HCT116 (cell line): ENCODE data around the gene HOXC12. TPM values are rescaled to one million over a fixed set of nuclear protein-coding genes. Genes with fewer than 3 reads are reported as not detected.

ENCODE experiments used
- ATAC-seq: fragments of 200-7000 bp; cut with Tn5 transposase; 2 replicates; pipeline ENCODE4 v1.9.1; 2020; ENCODE audit warnings: mild to moderate bottlenecking, moderate library complexity
- BruUV-seq: library from RNA; stranded (reverse); fragments of 400-500 nt; replicated peaks from 2 replicates; lab custom pipeline; 2021; lab: Mats Ljungman, UMichigan
- CTCF ChIA-PET: fragments of 300-600 bp; sonication (Branson Sonifier 250); formaldehyde crosslinking; loops from one replicate; lab custom pipeline; 2021; ENCODE audit warnings: antibody characterized with exemption; lab: Charles Lee
- POLR2A ChIA-PET: fragments of 300-600, 350-600 bp; sonication (Branson Sonifier 250); formaldehyde crosslinking; loops from one replicate; lab custom pipeline; 2021; ENCODE audit warnings: antibody characterized with exemption; lab: Charles Lee
- RAD21 ChIA-PET, 2 experiments: fragments of 300-600 bp; sonication (Branson Sonifier 250); formaldehyde crosslinking; loops; one replicate each; lab custom pipeline; 2023; ENCODE audit warnings: low total read pairs in 2 of 2; ENCODE audit not compliant: uncharacterized antibody in 2 of 2, unreplicated experiment in 2 of 2, low non-redundant PET in 1 of 2; lab: Charles Lee
- DNase-seq: peaks from one replicate; pipeline ENCODE4 v3.0.0-alpha.2; 2010; ENCODE audit warnings: low read depth, low spot score
- H2AFZ ChIP-seq: fragments of 200-600 bp; shearing (Covaris generic), sonication (generic); 2 replicates; pipeline ENCODE4 v1.6.1; 2017; ENCODE audit warnings: low read depth, mixed run types, mixed read lengths, antibody characterized with exemption, low read length; ENCODE audit not compliant: poor library complexity, severe bottlenecking
- H3K27ac ChIP-seq: 2 replicates; pipeline ENCODE4 v1.5.1; 2012; ENCODE audit warnings: low read depth, low read length
- H3K27me3 ChIP-seq: fragments of 200-600 bp; sonication (generic); 2 replicates; pipeline ENCODE4 v1.6.1; 2016; ENCODE audit warnings: mixed run types, low read length, mixed read lengths; ENCODE audit not compliant: insufficient read depth
- H3K36me3 ChIP-seq, 2 experiments: fragments of 200-500 bp in 1 of 2; fragments of 200-600 bp in 1 of 2; sonication (Bioruptor generic) in 1 of 2; sonication (generic) in 1 of 2; 2 replicates each; pipeline versions ENCODE4 v1.5.1 to v1.6.1; 2014 to 2016; ENCODE audit warnings: low read length in 2 of 2, inconsistent platforms in 1 of 2, mixed read lengths in 1 of 2, mixed run types in 1 of 2; ENCODE audit not compliant: insufficient read depth in 2 of 2, control insufficient read depth in 1 of 2
- H3K4me1 ChIP-seq, 2 experiments: fragments of 200-600 bp in 1 of 2; sonication (generic) in 1 of 2; 2 replicates each; pipeline versions ENCODE4 v1.5.1 to v1.6.1; 2012 to 2017; ENCODE audit warnings: low read length in 2 of 2, inconsistent platforms in 1 of 2, mild to moderate bottlenecking in 1 of 2, mixed read lengths in 1 of 2, mixed run types in 1 of 2, moderate library complexity in 1 of 2; ENCODE audit not compliant: insufficient read depth in 2 of 2, control insufficient read depth in 1 of 2
- H3K4me2 ChIP-seq: fragments of 200-600 bp; sonication (generic); 2 replicates; pipeline ENCODE4 v1.6.1; 2017; ENCODE audit warnings: mixed run types, low read length, mixed read lengths
- H3K4me3 ChIP-seq, 2 experiments: fragments of 200-600 bp in 1 of 2; sonication (generic) in 1 of 2; replicated peaks in 1 of 2; 2 replicates each; pipeline ENCODE4 v1.5.1; 2011 to 2016; ENCODE audit warnings: low read length in 2 of 2, control low read depth in 1 of 2, low read depth in 1 of 2, mild to moderate bottlenecking in 1 of 2, mixed read lengths in 1 of 2, mixed run types in 1 of 2
- H3K79me2 ChIP-seq: fragments of 200-600 bp; sonication (generic); 2 replicates; pipeline ENCODE4 v1.6.1; 2017; ENCODE audit warnings: mild to moderate bottlenecking, mixed run types, low read length, moderate library complexity, mixed read lengths; ENCODE audit not compliant: insufficient read depth
- H3K9ac ChIP-seq: fragments of 200-600 bp; sonication (generic); 2 replicates; pipeline ENCODE4 v1.6.1; 2016; ENCODE audit warnings: low read length, mixed read lengths
- H3K9me2 ChIP-seq: fragments of 200-600 bp; sonication (generic), shearing (Covaris generic); 2 replicates; pipeline ENCODE4 v1.6.1; 2017; ENCODE audit warnings: mixed run types, mild to moderate bottlenecking, moderate library complexity; ENCODE audit not compliant: insufficient read depth
- H3K9me3 ChIP-seq, 2 experiments: fragments of 200-500 bp in 1 of 2; fragments of 200-600 bp in 1 of 2; sonication (Bioruptor generic) in 1 of 2; sonication (generic) in 1 of 2; 2 replicates each; pipeline ENCODE4 v1.6.1; 2014 to 2017; ENCODE audit warnings: low read length in 2 of 2, mixed read lengths in 2 of 2, inconsistent platforms in 1 of 2, low read depth in 1 of 2, mild to moderate bottlenecking in 1 of 2, mixed run types in 1 of 2, moderate library complexity in 1 of 2; ENCODE audit not compliant: control insufficient read depth in 1 of 2, insufficient read depth in 1 of 2
- H4K20me1 ChIP-seq: fragments of 200-600 bp; sonication (generic), shearing (Covaris generic); 2 replicates; pipeline ENCODE4 v1.6.1; 2017; ENCODE audit warnings: mixed run types, mild to moderate bottlenecking, moderate library complexity; ENCODE audit not compliant: insufficient read depth
- CBX3 ChIP-seq: IDR thresholded peaks from 2 replicates; pipeline ENCODE4 v1.6.1; 2012; ENCODE audit warnings: low read depth
- CEBPB ChIP-seq: IDR thresholded peaks from 2 replicates; pipeline ENCODE4 v1.6.1; 2012; ENCODE audit warnings: low read depth
- ELF1 ChIP-seq: IDR thresholded peaks from 2 replicates; pipeline ENCODE4 v1.6.1; 2012; ENCODE audit warnings: low read depth, borderline replicate concordance
- EZH2 ChIP-seq: fragments of 200-600 bp; sonication (generic); IDR thresholded peaks from 2 replicates; pipeline ENCODE4 v1.6.1; 2017; ENCODE audit warnings: antibody characterized with exemption, mixed run types
- EZH2phosphoT487 ChIP-seq: fragments of 200-600 bp; IDR thresholded peaks from 2 replicates; pipeline ENCODE4 v1.6.1; 2018; ENCODE audit warnings: antibody characterized with exemption, borderline replicate concordance
- FOSL1 ChIP-seq: IDR thresholded peaks from 2 replicates; pipeline ENCODE4 v1.6.1; 2012; ENCODE audit warnings: low read depth
- JUND ChIP-seq: IDR thresholded peaks from 2 replicates; pipeline ENCODE4 v1.6.1; 2012
- POLR2A ChIP-seq: IDR thresholded peaks from 2 replicates; pipeline ENCODE4 v1.7.0; 2011; ENCODE audit warnings: borderline replicate concordance; ENCODE audit not compliant: insufficient read depth, insufficient read length; ENCODE audit errors: extremely low read depth
- POLR2AphosphoS5 ChIP-seq: IDR thresholded peaks from 2 replicates; pipeline ENCODE4 v1.6.1; 2011; ENCODE audit warnings: mild to moderate bottlenecking, low read depth, low read length, moderate library complexity
- RAD21 ChIP-seq: IDR thresholded peaks from 2 replicates; pipeline ENCODE4 v1.6.1; 2012; ENCODE audit warnings: low read depth, mild to moderate bottlenecking
- SP1 ChIP-seq: IDR thresholded peaks from 2 replicates; pipeline ENCODE4 v1.6.1; 2012; ENCODE audit warnings: low read depth
- TCF7L2 ChIP-seq: IDR thresholded peaks from 2 replicates; pipeline ENCODE4 v1.7.0; 2011; ENCODE audit warnings: borderline replicate concordance, inconsistent platforms; ENCODE audit not compliant: insufficient read depth, insufficient read length; ENCODE audit errors: extremely low read depth
- YY1 ChIP-seq: IDR thresholded peaks from 2 replicates; pipeline ENCODE4 v1.6.1; 2011; ENCODE audit warnings: low read length, low read depth, moderate library complexity, mild to moderate bottlenecking; ENCODE audit not compliant: insufficient replicate concordance; ENCODE audit errors: extremely low read depth
- ZFX ChIP-seq: fragments of 450-650 bp; IDR thresholded peaks from 2 replicates; pipeline ENCODE4 v1.6.1; 2017
- ZNF274 ChIP-seq: fragments of 200-500 bp; sonication (Bioruptor generic); IDR thresholded peaks from 2 replicates; pipeline ENCODE4 v1.6.1; 2014; ENCODE audit warnings: mild to moderate bottlenecking, low read depth, low read length, inconsistent platforms
- intact Hi-C: fragments of 100-400 bp; cut with micrococcal nuclease; formaldehyde crosslinking; loops from 2 replicates; pipeline ENCODE4 v1.10.0; 2022
- total RNA-seq: library from RNA; stranded (reverse); gene quantifications from one replicate; pipeline ENCODE4 v1.2.1, GENCODE V29; 2021; ENCODE audit not compliant: unreplicated experiment
- TF ChIP-seq, protein P1 (sequence below): IDR thresholded peaks from 2 replicates; pipeline ENCODE4 v1.6.1; 2012
- TF ChIP-seq, protein P2 (sequence below), 3 experiments: fragments of 200-600 bp in 1 of 3; sonication (generic) in 1 of 3; IDR thresholded peaks in 2 of 3; conservative IDR thresholded peaks in 1 of 3; 2 replicates each; pipeline ENCODE4 v1.5.1; 2012 to 2017; ENCODE audit warnings: low read depth in 2 of 3, low read length in 2 of 3, antibody characterized with exemption in 1 of 3, borderline replicate concordance in 1 of 3, control low read depth in 1 of 3, mild to moderate bottlenecking in 1 of 3, mixed read lengths in 1 of 3, mixed run types in 1 of 3, moderate library complexity in 1 of 3; ENCODE audit not compliant: insufficient read depth in 1 of 3
- TF ChIP-seq, protein P3 (sequence below): IDR thresholded peaks from 2 replicates; pipeline ENCODE4 v1.6.1; 2011; ENCODE audit warnings: mild to moderate bottlenecking, low read length, moderate library complexity; ENCODE audit not compliant: insufficient replicate concordance; ENCODE audit errors: extremely low read depth
- TF ChIP-seq, protein P4 (sequence below): IDR thresholded peaks from 2 replicates; pipeline ENCODE4 v1.6.1; 2012
- TF ChIP-seq, protein P5 (sequence below): IDR thresholded peaks from 2 replicates; pipeline ENCODE4 v1.6.1; 2012; ENCODE audit warnings: low read depth

Gene HOXC12
- total RNA-seq, 1 experiment from 2014 or later: not detected

DNA sequence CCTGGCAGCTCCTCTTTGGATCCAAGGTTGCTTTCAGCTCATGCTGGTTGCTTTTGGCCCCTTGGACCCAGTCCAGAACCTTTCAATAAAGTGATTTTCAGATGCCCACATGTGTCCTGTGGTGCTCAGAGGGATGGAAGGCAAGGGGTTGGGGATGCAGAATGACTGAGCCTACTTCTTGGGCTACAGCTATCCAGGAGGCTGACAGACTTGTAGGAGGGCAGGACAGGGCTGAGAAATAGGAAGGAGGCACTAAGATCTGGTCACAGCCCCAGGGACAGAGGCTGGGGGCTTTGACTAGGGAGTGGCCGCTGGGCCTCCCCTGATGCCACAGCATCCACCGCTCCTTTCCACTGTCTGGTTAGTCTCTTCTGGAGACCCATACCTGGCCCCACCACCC, 17.0 kb downstream of the HOXC12 start:
- Histone ChIP-seq H3K79me2 (no peaks in the 10 kb centered on the region), H3K9me2 (no peaks in the 10 kb centered on the region), H3K27me3 (peaks cover 4% of the 10 kb centered on the region; the same call in 1 of the 2 replicates), H3K27ac (no peak overlapping the region), H3K9me3 (no peaks in the 10 kb centered on the region), H3K9ac (no peak overlapping the region), H3K4me3 (no peak overlapping the region), H2AFZ (no peak overlapping the region), H4K20me1 (no peaks in the 10 kb centered on the region), H3K4me1 (peaks cover 0 to 14% of the 10 kb centered on the region in 2 experiments; a peak in 2 of 4 replicates), H3K4me2 (no peak overlapping the region), H3K36me3 (no peaks in the 10 kb centered on the region)
- CTCF ChIA-PET: no interaction called here
- POLR2A ChIA-PET: no interaction called here
- RAD21 ChIA-PET: no interaction called here
- ATAC-seq (no peak), DNase-seq (no peak)
- no TSS peak for BruUV-seq
- TF ChIP-seq, protein P1, sequence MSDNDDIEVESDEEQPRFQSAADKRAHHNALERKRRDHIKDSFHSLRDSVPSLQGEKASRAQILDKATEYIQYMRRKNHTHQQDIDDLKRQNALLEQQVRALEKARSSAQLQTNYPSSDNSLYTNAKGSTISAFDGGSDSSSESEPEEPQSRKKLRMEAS: no peak
- TF ChIP-seq POLR2A: no peak
- TF ChIP-seq POLR2AphosphoS5: no peak
- TF ChIP-seq EZH2phosphoT487: no peak
- no peak for TF ChIP-seq FOSL1
- TF ChIP-seq, protein P2, sequence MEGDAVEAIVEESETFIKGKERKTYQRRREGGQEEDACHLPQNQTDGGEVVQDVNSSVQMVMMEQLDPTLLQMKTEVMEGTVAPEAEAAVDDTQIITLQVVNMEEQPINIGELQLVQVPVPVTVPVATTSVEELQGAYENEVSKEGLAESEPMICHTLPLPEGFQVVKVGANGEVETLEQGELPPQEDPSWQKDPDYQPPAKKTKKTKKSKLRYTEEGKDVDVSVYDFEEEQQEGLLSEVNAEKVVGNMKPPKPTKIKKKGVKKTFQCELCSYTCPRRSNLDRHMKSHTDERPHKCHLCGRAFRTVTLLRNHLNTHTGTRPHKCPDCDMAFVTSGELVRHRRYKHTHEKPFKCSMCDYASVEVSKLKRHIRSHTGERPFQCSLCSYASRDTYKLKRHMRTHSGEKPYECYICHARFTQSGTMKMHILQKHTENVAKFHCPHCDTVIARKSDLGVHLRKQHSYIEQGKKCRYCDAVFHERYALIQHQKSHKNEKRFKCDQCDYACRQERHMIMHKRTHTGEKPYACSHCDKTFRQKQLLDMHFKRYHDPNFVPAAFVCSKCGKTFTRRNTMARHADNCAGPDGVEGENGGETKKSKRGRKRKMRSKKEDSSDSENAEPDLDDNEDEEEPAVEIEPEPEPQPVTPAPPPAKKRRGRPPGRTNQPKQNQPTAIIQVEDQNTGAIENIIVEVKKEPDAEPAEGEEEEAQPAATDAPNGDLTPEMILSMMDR (IDR thresholded peaks at IDR 0.05 in 2 of 3, conservative IDR thresholded peaks at IDR 0.05 in 1 of 3; ENCODE audit: borderline replicate concordance in 1 of 3, insufficient read depth in 1 of 3, low read depth in 2 of 3, low read length in 2 of 3): no peak
- TF ChIP-seq ELF1: no peak
- TF ChIP-seq TCF7L2: no peak
- no peak for TF ChIP-seq ZFX
- TF ChIP-seq YY1: no peak
- TF ChIP-seq, protein P3, sequence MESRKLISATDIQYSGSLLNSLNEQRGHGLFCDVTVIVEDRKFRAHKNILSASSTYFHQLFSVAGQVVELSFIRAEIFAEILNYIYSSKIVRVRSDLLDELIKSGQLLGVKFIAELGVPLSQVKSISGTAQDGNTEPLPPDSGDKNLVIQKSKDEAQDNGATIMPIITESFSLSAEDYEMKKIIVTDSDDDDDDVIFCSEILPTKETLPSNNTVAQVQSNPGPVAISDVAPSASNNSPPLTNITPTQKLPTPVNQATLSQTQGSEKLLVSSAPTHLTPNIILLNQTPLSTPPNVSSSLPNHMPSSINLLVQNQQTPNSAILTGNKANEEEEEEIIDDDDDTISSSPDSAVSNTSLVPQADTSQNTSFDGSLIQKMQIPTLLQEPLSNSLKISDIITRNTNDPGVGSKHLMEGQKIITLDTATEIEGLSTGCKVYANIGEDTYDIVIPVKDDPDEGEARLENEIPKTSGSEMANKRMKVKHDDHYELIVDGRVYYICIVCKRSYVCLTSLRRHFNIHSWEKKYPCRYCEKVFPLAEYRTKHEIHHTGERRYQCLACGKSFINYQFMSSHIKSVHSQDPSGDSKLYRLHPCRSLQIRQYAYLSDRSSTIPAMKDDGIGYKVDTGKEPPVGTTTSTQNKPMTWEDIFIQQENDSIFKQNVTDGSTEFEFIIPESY: no peak
- TF ChIP-seq ZNF274: no peak
- no peak for TF ChIP-seq SP1
- TF ChIP-seq RAD21: no peak
- TF ChIP-seq, protein P4, sequence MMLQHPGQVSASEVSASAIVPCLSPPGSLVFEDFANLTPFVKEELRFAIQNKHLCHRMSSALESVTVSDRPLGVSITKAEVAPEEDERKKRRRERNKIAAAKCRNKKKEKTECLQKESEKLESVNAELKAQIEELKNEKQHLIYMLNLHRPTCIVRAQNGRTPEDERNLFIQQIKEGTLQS: no peak
- TF ChIP-seq EZH2: no peak
- TF ChIP-seq, protein P5, sequence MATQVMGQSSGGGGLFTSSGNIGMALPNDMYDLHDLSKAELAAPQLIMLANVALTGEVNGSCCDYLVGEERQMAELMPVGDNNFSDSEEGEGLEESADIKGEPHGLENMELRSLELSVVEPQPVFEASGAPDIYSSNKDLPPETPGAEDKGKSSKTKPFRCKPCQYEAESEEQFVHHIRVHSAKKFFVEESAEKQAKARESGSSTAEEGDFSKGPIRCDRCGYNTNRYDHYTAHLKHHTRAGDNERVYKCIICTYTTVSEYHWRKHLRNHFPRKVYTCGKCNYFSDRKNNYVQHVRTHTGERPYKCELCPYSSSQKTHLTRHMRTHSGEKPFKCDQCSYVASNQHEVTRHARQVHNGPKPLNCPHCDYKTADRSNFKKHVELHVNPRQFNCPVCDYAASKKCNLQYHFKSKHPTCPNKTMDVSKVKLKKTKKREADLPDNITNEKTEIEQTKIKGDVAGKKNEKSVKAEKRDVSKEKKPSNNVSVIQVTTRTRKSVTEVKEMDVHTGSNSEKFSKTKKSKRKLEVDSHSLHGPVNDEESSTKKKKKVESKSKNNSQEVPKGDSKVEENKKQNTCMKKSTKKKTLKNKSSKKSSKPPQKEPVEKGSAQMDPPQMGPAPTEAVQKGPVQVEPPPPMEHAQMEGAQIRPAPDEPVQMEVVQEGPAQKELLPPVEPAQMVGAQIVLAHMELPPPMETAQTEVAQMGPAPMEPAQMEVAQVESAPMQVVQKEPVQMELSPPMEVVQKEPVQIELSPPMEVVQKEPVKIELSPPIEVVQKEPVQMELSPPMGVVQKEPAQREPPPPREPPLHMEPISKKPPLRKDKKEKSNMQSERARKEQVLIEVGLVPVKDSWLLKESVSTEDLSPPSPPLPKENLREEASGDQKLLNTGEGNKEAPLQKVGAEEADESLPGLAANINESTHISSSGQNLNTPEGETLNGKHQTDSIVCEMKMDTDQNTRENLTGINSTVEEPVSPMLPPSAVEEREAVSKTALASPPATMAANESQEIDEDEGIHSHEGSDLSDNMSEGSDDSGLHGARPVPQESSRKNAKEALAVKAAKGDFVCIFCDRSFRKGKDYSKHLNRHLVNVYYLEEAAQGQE: no peak
- TF ChIP-seq CEBPB: no peak
- no peak for TF ChIP-seq JUND
- no peak for TF ChIP-seq CBX3
- intact Hi-C loops: no loop called here
